Measurements from ENCODE around the gene TACC3.

TACC3 gene

GRCh38 chr4:1725521-1725920 lies 4.2 kb downstream of the TACC3 start:
- DNase-seq: no peak

GRCh38 chr4:1726146-1726934 lies 5.0 kb downstream of the TACC3 start:
- DNase-seq: peak; percentile 30 to 65

GRCh38 chr4:1727117-1728031 lies 6.1 kb downstream of the TACC3 start:
- no peak for DNase-seq

- no peak for DNase-seq
Observed at GRCh38 chr4:1728061-1728980, 7.0 kb downstream of the TACC3 start.

GRCh38 chr4:1730532-1731135 lies 9.3 kb downstream of the TACC3 start:
- DNase-seq: no peak

- no peak for DNase-seq
Observed at GRCh38 chr4:1731180-1731579, 9.9 kb downstream of the TACC3 start.

GRCh38 chr4:1732911-1733310 lies 11.6 kb downstream of the TACC3 start:
- no peak for DNase-seq

- DNase-seq: no peak
Observed at GRCh38 chr4:1735215-1735614, 13.9 kb downstream of the TACC3 start.

- DNase-seq: no peak
Observed at GRCh38 chr4:1736812-1737211, 15.5 kb downstream of the TACC3 start.

GRCh38 chr4:1737666-1738065 lies 16.3 kb downstream of the TACC3 start:
- DNase-seq: no peak

GRCh38 chr4:1738410-1738809 lies 17.1 kb downstream of the TACC3 start:
- no peak for DNase-seq

GRCh38 chr4:1739358-1739757 lies 18.0 kb downstream of the TACC3 start:
- DNase-seq: no peak

- no peak for DNase-seq
Observed at GRCh38 chr4:1740021-1740545, 18.8 kb downstream of the TACC3 start.

- DNase-seq: no peak
Observed at GRCh38 chr4:1741208-1741607, 19.9 kb downstream of the TACC3 start.

GRCh38 chr4:1743551-1743950 lies 22.2 kb downstream of the TACC3 start:
- DNase-seq: no peak

GRCh38 chr4:1743975-1744374 lies 22.7 kb downstream of the TACC3 start:
- DNase-seq: no peak

- DNase-seq: no peak
Observed at GRCh38 chr4:1744552-1744951, 23.2 kb downstream of the TACC3 start.

- DNase-seq: no peak
Observed at GRCh38 chr4:1745165-1745564, 23.8 kb downstream of the TACC3 start.

- DNase-seq: no peak
Observed at GRCh38 chr4:1745697-1746096, 24.4 kb downstream of the TACC3 start.

- DNase-seq: peak; percentile 7 to 62
Observed at GRCh38 chr4:1746265-1746691, 25.0 kb downstream of the TACC3 start.

- no peak for DNase-seq
Observed at GRCh38 chr4:1746919-1747602, 25.7 kb downstream of the TACC3 start.

GRCh38 chr4:1747603-1747967 lies 26.3 kb downstream of the TACC3 start:
- no peak for DNase-seq
